GM23338 (cell line): ENCODE measurements around the gene ATXN2. TPM values are rescaled to one million over a fixed set of nuclear protein-coding genes. Genes with fewer than 3 reads are reported as not detected.

ENCODE experiments used
- EZH2phosphoT487 ChIP-seq: fragments of 200-600 bp; sonication (generic); IDR thresholded peaks from one replicate; pipeline ENCODE4 v1.8.1; 2018; ENCODE audit warnings: antibody characterized with exemption; ENCODE audit not compliant: unreplicated experiment
- STAT1 ChIP-seq: IDR thresholded peaks from one replicate; pipeline ENCODE4 v1.6.1; 2016; ENCODE audit warnings: antibody characterized with exemption; ENCODE audit not compliant: unreplicated experiment
- ZNF331 ChIP-seq: fragments of 250-450 bp; sonication (Bioruptor Pico); IDR thresholded peaks from 2 replicates; pipeline ENCODE4 v1.5.0; 2020; ENCODE audit warnings: low read depth, mild to moderate bottlenecking, moderate library complexity
- polyA plus RNA-seq: library from polyadenylated mRNA; unstranded; fragments of >200 nt; fragmentation: Nextera tagmentation; extraction: Ambion mirVana; gene quantifications from 2 replicates; pipeline ENCODE4 v1.2.1, GENCODE V29; 2016
- total RNA-seq: library from RNA; depleted of rRNA; stranded (reverse); fragments of >200 nt; shearing (Covaris generic); gene quantifications from 2 replicates; pipeline ENCODE4 v1.2.3, GENCODE V29; 2014
- TF ChIP-seq, protein P1 (sequence below): fragments of 250-450 bp; sonication (Bioruptor Pico); IDR thresholded peaks from 2 replicates; pipeline ENCODE4 v1.5.0; 2020; ENCODE audit warnings: mild to moderate bottlenecking, moderate library complexity
- TF ChIP-seq, protein P2 (sequence below): IDR thresholded peaks from 2 replicates; pipeline ENCODE4 v1.6.1; 2016; ENCODE audit warnings: antibody characterized with exemption
- TF ChIP-seq, protein P3 (sequence below), 2 experiments: fragments of 200-600 bp in 1 of 2; sonication (generic) in 1 of 2; conservative IDR thresholded peaks; 2 replicates each; pipeline versions ENCODE4 v1.5.1 to v1.6.1; 2016 to 2017; ENCODE audit warnings: antibody characterized with exemption in 2 of 2, low read depth in 2 of 2, mild to moderate bottlenecking in 2 of 2, moderate library complexity in 1 of 2

The ATXN2 gene
- total and polyA plus RNA-seq, 2 experiments from 2014 or later = 44.8 to 59.5 TPM

DNA sequence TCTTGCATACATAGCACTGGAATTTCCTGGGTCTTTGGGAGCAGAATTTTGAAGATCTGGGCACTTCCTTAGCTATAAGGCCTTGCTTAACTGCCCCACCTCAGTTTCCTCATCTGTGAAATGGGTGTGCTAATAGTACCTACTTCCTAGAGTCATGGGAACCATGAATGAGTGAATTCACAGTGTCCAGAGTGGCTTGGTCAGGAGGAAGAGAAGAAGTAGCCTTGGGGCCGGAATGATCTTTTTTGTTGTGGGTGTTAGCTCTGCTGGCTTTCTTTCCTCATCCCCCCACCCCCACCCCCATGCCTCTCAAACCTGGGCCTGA, 191.0 kb downstream of the ATXN2 start (continued):
- TF ChIP-seq, protein P1, sequence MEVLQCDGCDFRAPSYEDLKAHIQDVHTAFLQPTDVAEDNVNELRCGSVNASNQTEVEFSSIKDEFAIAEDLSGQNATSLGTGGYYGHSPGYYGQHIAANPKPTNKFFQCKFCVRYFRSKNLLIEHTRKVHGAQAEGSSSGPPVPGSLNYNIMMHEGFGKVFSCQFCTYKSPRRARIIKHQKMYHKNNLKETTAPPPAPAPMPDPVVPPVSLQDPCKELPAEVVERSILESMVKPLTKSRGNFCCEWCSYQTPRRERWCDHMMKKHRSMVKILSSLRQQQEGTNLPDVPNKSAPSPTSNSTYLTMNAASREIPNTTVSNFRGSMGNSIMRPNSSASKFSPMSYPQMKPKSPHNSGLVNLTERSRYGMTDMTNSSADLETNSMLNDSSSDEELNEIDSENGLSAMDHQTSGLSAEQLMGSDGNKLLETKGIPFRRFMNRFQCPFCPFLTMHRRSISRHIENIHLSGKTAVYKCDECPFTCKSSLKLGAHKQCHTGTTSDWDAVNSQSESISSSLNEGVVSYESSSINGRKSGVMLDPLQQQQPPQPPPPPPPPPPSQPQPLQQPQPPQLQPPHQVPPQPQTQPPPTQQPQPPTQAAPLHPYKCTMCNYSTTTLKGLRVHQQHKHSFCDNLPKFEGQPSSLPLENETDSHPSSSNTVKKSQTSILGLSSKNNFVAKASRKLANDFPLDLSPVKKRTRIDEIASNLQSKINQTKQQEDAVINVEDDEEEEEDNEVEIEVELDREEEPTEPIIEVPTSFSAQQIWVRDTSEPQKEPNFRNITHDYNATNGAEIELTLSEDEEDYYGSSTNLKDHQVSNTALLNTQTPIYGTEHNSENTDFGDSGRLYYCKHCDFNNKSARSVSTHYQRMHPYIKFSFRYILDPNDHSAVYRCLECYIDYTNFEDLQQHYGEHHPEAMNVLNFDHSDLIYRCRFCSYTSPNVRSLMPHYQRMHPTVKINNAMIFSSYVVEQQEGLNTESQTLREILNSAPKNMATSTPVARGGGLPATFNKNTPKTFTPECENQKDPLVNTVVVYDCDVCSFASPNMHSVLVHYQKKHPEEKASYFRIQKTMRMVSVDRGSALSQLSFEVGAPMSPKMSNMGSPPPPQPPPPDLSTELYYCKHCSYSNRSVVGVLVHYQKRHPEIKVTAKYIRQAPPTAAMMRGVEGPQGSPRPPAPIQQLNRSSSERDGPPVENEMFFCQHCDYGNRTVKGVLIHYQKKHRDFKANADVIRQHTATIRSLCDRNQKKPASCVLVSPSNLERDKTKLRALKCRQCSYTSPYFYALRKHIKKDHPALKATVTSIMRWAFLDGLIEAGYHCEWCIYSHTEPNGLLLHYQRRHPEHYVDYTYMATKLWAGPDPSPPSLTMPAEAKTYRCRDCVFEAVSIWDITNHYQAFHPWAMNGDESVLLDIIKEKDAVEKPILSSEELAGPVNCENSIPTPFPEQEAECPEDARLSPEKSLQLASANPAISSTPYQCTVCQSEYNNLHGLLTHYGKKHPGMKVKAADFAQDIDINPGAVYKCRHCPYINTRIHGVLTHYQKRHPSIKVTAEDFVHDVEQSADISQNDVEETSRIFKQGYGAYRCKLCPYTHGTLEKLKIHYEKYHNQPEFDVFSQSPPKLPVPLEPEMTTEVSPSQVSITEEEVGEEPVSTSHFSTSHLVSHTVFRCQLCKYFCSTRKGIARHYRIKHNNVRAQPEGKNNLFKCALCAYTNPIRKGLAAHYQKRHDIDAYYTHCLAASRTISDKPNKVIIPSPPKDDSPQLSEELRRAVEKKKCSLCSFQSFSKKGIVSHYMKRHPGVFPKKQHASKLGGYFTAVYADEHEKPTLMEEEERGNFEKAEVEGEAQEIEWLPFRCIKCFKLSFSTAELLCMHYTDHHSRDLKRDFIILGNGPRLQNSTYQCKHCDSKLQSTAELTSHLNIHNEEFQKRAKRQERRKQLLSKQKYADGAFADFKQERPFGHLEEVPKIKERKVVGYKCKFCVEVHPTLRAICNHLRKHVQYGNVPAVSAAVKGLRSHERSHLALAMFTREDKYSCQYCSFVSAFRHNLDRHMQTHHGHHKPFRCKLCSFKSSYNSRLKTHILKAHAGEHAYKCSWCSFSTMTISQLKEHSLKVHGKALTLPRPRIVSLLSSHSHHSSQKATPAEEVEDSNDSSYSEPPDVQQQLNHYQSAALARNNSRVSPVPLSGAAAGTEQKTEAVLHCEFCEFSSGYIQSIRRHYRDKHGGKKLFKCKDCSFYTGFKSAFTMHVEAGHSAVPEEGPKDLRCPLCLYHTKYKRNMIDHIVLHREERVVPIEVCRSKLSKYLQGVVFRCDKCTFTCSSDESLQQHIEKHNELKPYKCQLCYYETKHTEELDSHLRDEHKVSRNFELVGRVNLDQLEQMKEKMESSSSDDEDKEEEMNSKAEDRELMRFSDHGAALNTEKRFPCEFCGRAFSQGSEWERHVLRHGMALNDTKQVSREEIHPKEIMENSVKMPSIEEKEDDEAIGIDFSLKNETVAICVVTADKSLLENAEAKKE (CRISPR knock-in tag) = no peak
- TF ChIP-seq, protein P2, sequence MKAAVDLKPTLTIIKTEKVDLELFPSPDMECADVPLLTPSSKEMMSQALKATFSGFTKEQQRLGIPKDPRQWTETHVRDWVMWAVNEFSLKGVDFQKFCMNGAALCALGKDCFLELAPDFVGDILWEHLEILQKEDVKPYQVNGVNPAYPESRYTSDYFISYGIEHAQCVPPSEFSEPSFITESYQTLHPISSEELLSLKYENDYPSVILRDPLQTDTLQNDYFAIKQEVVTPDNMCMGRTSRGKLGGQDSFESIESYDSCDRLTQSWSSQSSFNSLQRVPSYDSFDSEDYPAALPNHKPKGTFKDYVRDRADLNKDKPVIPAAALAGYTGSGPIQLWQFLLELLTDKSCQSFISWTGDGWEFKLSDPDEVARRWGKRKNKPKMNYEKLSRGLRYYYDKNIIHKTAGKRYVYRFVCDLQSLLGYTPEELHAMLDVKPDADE = no peak
- no peak for TF ChIP-seq ZNF331 (CRISPR knock-in tag)
- no peak for TF ChIP-seq EZH2phosphoT487
- TF ChIP-seq STAT1 = no peak
- TF ChIP-seq, protein P3, sequence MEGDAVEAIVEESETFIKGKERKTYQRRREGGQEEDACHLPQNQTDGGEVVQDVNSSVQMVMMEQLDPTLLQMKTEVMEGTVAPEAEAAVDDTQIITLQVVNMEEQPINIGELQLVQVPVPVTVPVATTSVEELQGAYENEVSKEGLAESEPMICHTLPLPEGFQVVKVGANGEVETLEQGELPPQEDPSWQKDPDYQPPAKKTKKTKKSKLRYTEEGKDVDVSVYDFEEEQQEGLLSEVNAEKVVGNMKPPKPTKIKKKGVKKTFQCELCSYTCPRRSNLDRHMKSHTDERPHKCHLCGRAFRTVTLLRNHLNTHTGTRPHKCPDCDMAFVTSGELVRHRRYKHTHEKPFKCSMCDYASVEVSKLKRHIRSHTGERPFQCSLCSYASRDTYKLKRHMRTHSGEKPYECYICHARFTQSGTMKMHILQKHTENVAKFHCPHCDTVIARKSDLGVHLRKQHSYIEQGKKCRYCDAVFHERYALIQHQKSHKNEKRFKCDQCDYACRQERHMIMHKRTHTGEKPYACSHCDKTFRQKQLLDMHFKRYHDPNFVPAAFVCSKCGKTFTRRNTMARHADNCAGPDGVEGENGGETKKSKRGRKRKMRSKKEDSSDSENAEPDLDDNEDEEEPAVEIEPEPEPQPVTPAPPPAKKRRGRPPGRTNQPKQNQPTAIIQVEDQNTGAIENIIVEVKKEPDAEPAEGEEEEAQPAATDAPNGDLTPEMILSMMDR (conservative IDR thresholded peaks at IDR 0.05; ENCODE audit: low read depth in 2 of 2) = no peak
